Sigmoid colon (tissue), 7 donors: ENCODE results near the gene LPIN3. TPM values are rescaled to one million over a fixed set of nuclear protein-coding genes. Genes with fewer than 3 reads are reported as not detected.

Experiments used
- DNase-seq: peaks from one replicate; pipeline ENCODE4 v3.0.0-alpha.2; 2019
- H3K27ac ChIP-seq, 4 donors: fragments of 200-600 bp; sonication (generic); one replicate each; pipeline ENCODE4 v1.5.1; 2016 to 2019; ENCODE audit warnings: mild to moderate bottlenecking in 1 of 4
- H3K27me3 ChIP-seq, 3 donors: fragments of 200-600 bp; sonication (generic); one replicate each; pipeline ENCODE4 v1.5.1; 2019; ENCODE audit warnings: mild to moderate bottlenecking in 1 of 3
- H3K36me3 ChIP-seq, 4 donors: fragments of 200-600 bp; sonication (generic); one replicate each; pipeline ENCODE4 v1.5.1; 2016 to 2019
- H3K4me1 ChIP-seq, 4 donors: fragments of 200-600 bp; sonication (generic); one replicate each; pipeline ENCODE4 v1.5.1; 2017 to 2019
- H3K4me3 ChIP-seq, 4 donors: fragments of 200-600 bp; sonication (generic); one replicate each; pipeline ENCODE4 v1.5.1; 2017 to 2019; ENCODE audit warnings: mild to moderate bottlenecking in 2 of 4, moderate library complexity in 1 of 4
- H3K9me3 ChIP-seq, 4 donors: fragments of 200-600 bp in 3 of 4; sonication (generic) in 3 of 4; one replicate each; pipeline versions ENCODE4 v1.5.1 to v1.6.1; 2013 to 2019
- CTCF ChIP-seq, 4 experiments: fragments of 450-650 bp in 3 of 4; fragments of 200-600 bp in 1 of 4; IDR thresholded peaks; one replicate each; pipeline ENCODE4 v1.5.1; 2016 to 2019; ENCODE audit warnings: antibody characterized with exemption in 4 of 4, mild to moderate bottlenecking in 3 of 4, moderate library complexity in 2 of 4
- EP300 ChIP-seq, 4 donors: sonication (generic); formaldehyde crosslinking; IDR thresholded peaks; one replicate each; pipeline ENCODE4 v1.6.1; 2017; ENCODE audit warnings: antibody characterized with exemption in 4 of 4
- POLR2A ChIP-seq, 2 donors: fragments of 450-650 bp; IDR thresholded peaks; one replicate each; pipeline ENCODE4 v1.6.1; 2016; ENCODE audit warnings: antibody characterized with exemption in 2 of 2, mild to moderate bottlenecking in 2 of 2, moderate library complexity in 2 of 2
- POLR2AphosphoS5 ChIP-seq, 4 donors: sonication (generic); formaldehyde crosslinking; IDR thresholded peaks; one replicate each; pipeline ENCODE4 v1.6.1; 2017; ENCODE audit warnings: antibody characterized with exemption in 4 of 4
- WGBS, 2 donors: extraction: QIAGEN DNeasy Blood & Tissue Kit; methylation state at CpG; one replicate each; pipeline ENCODE4 v1.1.7; 2013; 5-methylcytosine and 5-hydroxymethylcytosine counted together
- intact Hi-C: fragments of 100-400 bp; cut with DNase I; formaldehyde crosslinking; loops from one replicate; pipeline ENCODE4 v1.15.1; 2023
- polyA plus RNA-seq, 3 donors: library from polyadenylated mRNA; stranded (reverse); fragments of 200-250 nt; gene quantifications; one replicate each; pipeline ENCODE4 v1.2.3, GENCODE V29; 2013
- total RNA-seq, 4 donors: library from RNA; depleted of rRNA; stranded (reverse); fragments of >200 nt; gene quantifications; one replicate each; pipeline ENCODE4 v1.1.0, GENCODE V29; 2016
- donor health status: healthy with polysubstance abuse.
- donor health status: Bipolar disorder and iron deficiency.
- donor health status: healthy.

The LPIN3 gene
- total and polyA plus RNA-seq, 7 donors: 6.7 to 50.9 (median 12.3) TPM

DNA sequence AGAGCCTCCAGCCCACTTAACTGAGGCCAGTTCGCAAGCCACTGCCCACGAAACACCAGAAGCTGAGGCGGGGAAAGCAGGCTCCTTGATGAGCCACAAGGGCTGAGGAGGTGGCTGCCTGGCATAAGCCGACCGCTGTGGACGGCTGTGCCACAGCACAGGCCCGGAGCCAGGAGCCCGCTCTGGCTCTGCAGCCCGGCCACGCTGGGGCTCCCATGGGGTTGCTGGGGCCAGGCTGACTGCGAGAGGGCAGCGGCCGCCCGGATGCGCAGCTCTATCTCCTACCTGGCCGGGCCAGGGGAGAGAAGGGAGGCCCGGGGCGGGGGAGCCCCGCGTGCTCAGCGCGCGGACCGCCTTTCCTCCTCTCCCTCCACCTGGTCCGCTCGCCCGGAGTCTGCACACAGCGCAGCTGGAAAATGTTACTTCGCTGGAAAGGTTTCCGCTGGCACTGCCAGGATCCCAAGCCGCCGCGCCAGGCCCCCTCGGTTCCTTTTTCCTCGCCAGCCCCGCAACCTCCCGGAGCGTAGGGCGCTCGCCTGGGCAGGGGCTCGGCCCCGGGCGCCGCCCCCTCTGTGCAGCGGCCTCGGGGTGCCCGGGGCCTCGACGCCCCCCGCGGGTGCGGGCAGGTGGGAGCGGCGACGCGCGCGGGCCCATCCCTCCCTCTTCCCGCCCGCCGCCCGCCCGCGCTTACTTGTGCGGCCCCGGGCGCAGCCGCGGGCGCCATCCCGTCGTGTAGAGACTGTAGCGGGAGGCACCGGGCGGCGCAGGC lies 25.3 kb downstream of the LPIN3 start:
- H3K27me3 ChIP-seq: peaks cover 9 to 55% (median 42%) of the 10 kb centered on the region in 3 donors

GRCh38 chr20:41366546-41367392 lies 26.1 kb downstream of the LPIN3 start, which contains the start of gene EMILIN3:
EMILIN3 (minus strand) TSS chr20:41366818; CDS start chr20:41366634, 184 bp downstream.
- no peak for DNase-seq
- WGBS, 2 donors: 5 to 6% methylated on average over 93 of the region's 93 CpGs
- peaks cover 0 to 14% (median 13%) of the 10 kb centered on the region in 4 donors for H3K4me1 ChIP-seq
- H3K27ac ChIP-seq: no peak within 1 kb of the TSS
- H3K4me3 ChIP-seq: peak within 1 kb of the TSS; percentile 5 to 49 (median 40)
- peaks cover 9 to 55% (median 42%) of the 10 kb centered on the region in 3 donors for H3K27me3 ChIP-seq
- H3K36me3 ChIP-seq: no peaks in the 10 kb centered on the region
- intact Hi-C loops: no loop called here
- H3K9me3 ChIP-seq: no peaks in the 10 kb centered on the region
- TF ChIP-seq CTCF (IDR thresholded peaks at IDR 0.05): no peak
- no peak for TF ChIP-seq POLR2A (IDR thresholded peaks at IDR 0.05)
- TF ChIP-seq EP300 (IDR thresholded peaks at IDR 0.05): no peak
- no peak for TF ChIP-seq POLR2AphosphoS5 (IDR thresholded peaks at IDR 0.05)

More for the DNA sequence above, 25.3 kb downstream of the LPIN3 start:
- H3K4me1 ChIP-seq: peaks cover 0 to 14% (median 13%) of the 10 kb centered on the region in 4 donors
- TF ChIP-seq POLR2AphosphoS5 (IDR thresholded peaks at IDR 0.05): no peak
- TF ChIP-seq CTCF (IDR thresholded peaks at IDR 0.05): no peak
- TF ChIP-seq EP300 (IDR thresholded peaks at IDR 0.05): no peak
- no peak for TF ChIP-seq POLR2A (IDR thresholded peaks at IDR 0.05)
- 3 to 5% methylated on average over 76 of the region's 76 CpGs for WGBS, 2 donors
- DNase-seq: no peak
- intact Hi-C loops: no loop called here
- H3K27ac ChIP-seq: no peak overlapping the region
- H3K4me3 ChIP-seq: peak overlapping the region; percentile 5 to 49 (median 40)
- H3K9me3 ChIP-seq: no peaks in the 10 kb centered on the region
- H3K36me3 ChIP-seq: no peaks in the 10 kb centered on the region

- intact Hi-C loops: no loop called here
- Histone ChIP-seq H3K27ac (no peak overlapping the region), H3K9me3 (no peaks in the 10 kb centered on the region), H3K36me3 (no peaks in the 10 kb centered on the region), H3K4me1 (peaks cover 0 to 14% (median 13%) of the 10 kb centered on the region in 4 donors), H3K4me3 (no peak overlapping the region), H3K27me3 (peaks cover 9 to 55% (median 42%) of the 10 kb centered on the region in 3 donors)
- WGBS, 2 donors: 50 to 59% methylated on average over 13 of the region's 13 CpGs
- no peak for DNase-seq
- TF ChIP-seq EP300 (IDR thresholded peaks at IDR 0.05): no peak
- TF ChIP-seq POLR2AphosphoS5 (IDR thresholded peaks at IDR 0.05): no peak
- no peak for TF ChIP-seq POLR2A (IDR thresholded peaks at IDR 0.05)
- no peak for TF ChIP-seq CTCF (IDR thresholded peaks at IDR 0.05)
Observed at GRCh38 chr20:41367393-41367695, 26.7 kb downstream of the LPIN3 start.

GRCh38 chr20:41367956-41368355 lies 27.3 kb downstream of the LPIN3 start:
- intact Hi-C loops: no loop called here
- Histone ChIP-seq H3K9me3 (no peaks in the 10 kb centered on the region), H3K27ac (no peak overlapping the region), H3K36me3 (no peaks in the 10 kb centered on the region), H3K4me3 (no peak overlapping the region), H3K4me1 (peaks cover 0 to 14% (median 13%) of the 10 kb centered on the region in 4 donors), H3K27me3 (peaks cover 9 to 55% (median 42%) of the 10 kb centered on the region in 3 donors)
- 85 to 93% methylated on average over 3 of the region's 3 CpGs for WGBS, 2 donors
- DNase-seq: no peak
- TF ChIP-seq POLR2A (IDR thresholded peaks at IDR 0.05): no peak

GRCh38 chr20:41369673-41370072 lies 29.1 kb downstream of the LPIN3 start:
- no peak for TF ChIP-seq EP300 (IDR thresholded peaks at IDR 0.05)
- no peak for TF ChIP-seq CTCF (IDR thresholded peaks at IDR 0.05)
- TF ChIP-seq POLR2A (IDR thresholded peaks at IDR 0.05): no peak
- no peak for TF ChIP-seq POLR2AphosphoS5 (IDR thresholded peaks at IDR 0.05)
- Histone ChIP-seq H3K4me1 (peaks cover 0 to 14% (median 13%) of the 10 kb centered on the region in 4 donors), H3K36me3 (no peaks in the 10 kb centered on the region), H3K9me3 (no peaks in the 10 kb centered on the region), H3K27ac (no peak overlapping the region), H3K27me3 (peaks cover 9 to 43% (median 39%) of the 10 kb centered on the region in 3 donors), H3K4me3 (no peak overlapping the region)
- WGBS, 2 donors: 79 to 89% methylated on average over 2 of the region's 2 CpGs
- no peak for DNase-seq
- intact Hi-C loops: no loop called here
